Stimulated activated CD4-positive, alpha-beta T cell treated with anti-CD3 and anti-CD28 coated beads, Interleukin-1b, Interleukin-23, amount 100 ng/mL, for 4 hours (primary cell): Measurements from ENCODE around the gene SYNJ2.

Experiments used
- DNase-seq, 2 donors: peaks; one replicate each; pipeline ENCODE4 v3.0.0-alpha.2; 2020; ENCODE audit warnings: low read depth in 2 of 2

Gene SYNJ2

GRCh38 chr6:158124288-158124687, 142.6 kb downstream of the SYNJ2 start:
- DNase-seq = no peak

GRCh38 chr6:158125271-158125670, 143.6 kb downstream of the SYNJ2 start:
- DNase-seq = no peak

- DNase-seq = no peak
These were observed 150.3 kb downstream of the SYNJ2 start for GRCh38 chr6:158131926-158132325.

- no peak for DNase-seq
These were observed 161.1 kb downstream of the SYNJ2 start for GRCh38 chr6:158142789-158143188.

GRCh38 chr6:158143700-158144099, 162.0 kb downstream of the SYNJ2 start:
- DNase-seq = no peak
